ENCODE results near the gene LRFN5.
"Not testable (repeated sequence)": the region's sequence is repeated elsewhere in the genome, so short reads cannot be mapped to it uniquely, and the experiment has no call there.

The LRFN5 gene

DNA sequence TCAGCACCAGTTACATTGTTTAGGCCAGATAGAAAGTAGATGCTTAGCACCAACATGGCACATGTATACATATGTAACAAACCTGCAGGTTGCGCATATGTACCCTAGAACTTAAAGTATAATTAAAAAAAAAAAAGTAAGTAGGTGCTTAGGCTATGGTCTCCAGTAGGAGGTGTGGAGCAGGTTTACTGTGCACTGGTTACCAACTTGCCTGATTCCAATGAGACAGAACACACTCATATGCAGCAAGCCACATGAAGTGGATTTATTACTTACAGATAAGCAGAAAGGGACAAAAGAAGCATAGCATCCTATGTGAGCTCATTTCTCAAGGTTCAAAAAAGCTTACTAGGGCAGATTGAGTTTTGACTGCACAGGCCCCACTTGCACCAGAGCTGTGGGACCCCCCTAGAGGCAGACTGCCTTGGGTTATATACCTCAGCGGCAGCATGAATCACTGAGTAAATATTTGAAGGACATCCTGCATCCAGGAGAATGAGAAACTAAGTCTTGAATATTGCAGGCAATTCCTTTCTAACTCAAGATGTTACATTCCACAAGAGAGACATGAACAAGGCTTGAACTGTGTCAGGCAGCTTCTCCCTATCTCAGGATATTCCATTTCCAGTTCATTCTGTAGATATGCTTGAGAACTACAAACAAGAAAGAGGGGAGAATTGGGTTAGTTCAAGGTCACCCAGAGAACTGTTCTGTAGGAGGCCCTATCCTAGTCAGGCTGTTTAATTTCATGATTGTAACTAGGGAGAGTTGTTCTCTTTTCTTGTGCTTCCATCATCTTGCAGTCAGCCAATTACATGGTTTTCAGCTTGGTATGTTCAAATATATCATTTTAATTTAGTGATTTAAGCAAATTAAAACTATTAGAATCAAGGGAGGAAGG lies 30.1 kb downstream of the LRFN5 start:
- no peak for DNase-seq (ENCODE audit: low read depth in 2 of 2)

DNA sequence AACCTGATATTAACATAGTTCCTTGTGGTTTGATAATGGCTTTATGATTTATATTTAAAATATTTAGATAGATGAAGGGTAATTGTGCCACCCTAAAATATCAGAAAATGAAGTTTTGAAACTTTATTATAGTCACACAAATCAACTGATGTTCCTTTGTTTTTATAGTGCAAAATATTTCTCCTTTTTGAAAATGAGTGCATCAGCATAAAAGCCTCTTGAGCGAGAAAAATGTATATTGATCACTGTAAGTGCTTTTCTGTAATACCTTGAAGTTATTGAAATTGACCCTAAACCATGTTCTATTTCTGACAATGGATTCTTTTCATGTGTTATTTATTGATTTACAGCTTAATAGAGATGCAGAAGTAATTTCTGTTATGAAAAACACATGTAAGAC lies 35.0 kb downstream of the LRFN5 start:
- DNase-seq (ENCODE audit: low read depth in 2 of 2): no peak

DNA sequence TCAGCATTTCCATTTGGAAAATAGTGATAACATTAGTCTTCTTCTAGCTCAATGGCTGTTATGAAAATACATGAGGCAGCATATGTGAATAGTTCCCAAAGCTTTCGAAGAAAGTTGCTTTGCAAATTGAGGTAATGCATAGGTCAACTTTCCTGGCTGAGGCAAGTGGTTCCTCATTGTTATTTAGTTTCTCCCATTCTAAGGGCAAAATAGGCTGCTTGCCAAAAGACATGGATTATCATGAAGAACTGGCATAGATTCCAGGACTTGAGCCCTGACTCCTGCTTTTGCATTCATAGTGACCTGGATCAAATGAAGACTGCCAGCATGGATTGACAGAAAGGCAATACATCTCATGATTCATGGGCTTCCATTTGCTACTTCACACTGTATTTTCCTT lies 35.7 kb downstream of the LRFN5 start:
- no peak for DNase-seq (ENCODE audit: low read depth in 2 of 2)

DNA sequence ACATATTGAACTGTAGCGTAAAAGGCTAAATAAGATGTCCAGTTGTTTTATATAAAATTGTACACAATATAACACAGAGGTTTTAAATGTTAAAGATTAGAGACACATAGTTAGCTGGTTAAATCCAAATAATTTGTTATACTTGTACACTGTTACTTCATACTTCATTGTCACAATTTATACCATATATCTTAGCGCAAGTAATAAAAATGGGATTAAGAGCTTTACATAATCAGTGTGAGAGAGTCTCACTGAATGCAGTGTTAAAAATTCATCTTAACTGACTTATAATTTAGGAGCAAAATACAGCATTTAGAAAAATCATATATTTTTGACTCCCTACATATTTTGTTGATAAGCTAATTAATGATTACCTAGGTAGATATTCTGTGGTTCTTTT lies 36.1 kb downstream of the LRFN5 start:
- no peak for DNase-seq (ENCODE audit: low read depth in 2 of 2)

DNA sequence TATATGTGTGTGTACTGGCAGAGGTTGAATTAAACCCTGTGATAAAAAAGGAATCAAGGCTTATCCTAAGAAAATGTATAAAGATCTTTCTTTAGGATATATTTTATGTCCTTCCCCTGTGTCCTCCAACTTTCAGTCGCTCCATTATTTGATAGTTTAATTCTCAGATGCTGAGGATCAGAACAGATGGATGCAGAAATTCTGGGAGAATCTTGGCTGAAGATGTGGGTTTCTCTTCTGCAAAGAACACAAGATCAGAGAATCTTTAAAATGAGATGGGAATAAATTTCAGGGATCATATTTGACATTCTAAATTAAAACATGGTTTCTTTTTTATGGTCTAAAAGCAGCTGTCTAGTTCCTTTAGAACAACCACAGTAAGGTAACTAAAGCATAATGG lies 37.9 kb downstream of the LRFN5 start:
- DNase-seq (ENCODE audit: low read depth in 2 of 2): no peak

DNA sequence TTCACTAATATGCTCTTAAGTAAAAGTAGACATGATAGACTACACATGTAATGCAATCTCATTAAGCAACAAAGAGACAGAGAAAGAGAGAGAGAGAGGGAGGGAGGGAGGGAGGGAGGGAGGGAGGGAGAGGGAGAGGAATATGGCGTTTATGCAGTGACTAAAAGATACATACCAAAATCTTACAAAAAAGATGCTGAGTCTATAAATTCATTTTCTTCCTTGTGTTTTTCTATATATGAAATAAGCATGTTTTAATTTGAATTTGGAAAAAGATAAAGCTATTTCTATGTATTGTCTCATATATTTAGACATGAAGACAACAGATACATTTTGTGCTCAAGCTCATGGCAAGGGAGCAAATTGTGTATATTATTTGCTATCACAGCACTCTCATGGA lies 44.1 kb downstream of the LRFN5 start:
- no peak for DNase-seq (ENCODE audit: low read depth in 2 of 2)

DNA sequence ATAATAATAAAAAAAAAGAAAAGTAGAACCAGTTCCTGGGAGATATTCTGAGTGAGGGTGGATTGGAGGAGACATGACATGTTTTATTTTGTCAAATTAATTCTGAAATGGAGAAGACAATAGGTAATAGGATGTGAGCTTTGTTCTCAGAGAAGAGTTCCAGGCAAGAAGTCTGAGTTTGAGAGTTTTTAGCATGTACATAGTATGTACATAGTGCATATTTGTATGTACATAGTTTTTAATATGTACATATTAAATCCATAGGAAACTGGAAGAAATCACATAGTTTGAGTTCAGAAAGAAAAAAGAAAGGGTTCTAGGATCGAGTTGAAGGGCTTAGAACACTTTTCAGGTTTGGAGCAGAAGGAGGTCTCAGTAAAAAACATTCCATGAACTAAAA lies 47.5 kb downstream of the LRFN5 start:
- no peak for DNase-seq (ENCODE audit: low read depth in 2 of 2)

DNA sequence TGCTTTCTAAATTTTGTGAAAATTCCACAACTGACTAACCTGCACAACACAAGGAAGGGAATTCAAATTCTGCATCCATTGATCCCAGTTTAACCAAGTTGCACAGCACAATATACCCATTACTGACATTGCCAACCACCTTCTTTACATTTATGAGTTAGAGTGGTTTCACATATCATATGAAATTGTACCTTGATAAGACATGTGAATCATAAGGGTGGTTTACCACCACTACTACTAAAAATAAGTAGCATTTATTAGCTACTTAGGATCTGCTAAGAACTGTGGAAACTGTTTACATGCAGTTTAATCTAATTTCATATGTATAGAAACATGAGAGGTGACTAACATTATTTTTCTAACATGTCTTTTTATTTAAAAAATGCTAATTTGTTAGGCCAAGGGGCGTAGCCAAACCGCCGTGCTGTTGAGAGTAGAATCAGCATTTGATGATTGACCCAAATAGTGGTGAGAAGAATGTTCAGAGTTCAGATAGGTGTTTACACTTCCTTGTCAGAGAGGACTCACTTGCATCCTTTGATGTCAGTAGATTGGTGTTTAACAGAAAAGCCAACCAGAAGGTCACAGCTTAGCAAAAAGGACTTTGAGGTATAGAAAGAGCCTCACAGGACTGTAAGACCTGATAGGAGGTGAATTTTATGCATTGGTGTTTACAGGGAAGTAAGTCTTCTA lies 56.2 kb downstream of the LRFN5 start:
- DNase-seq (ENCODE audit: low read depth in 2 of 2): no peak

DNA sequence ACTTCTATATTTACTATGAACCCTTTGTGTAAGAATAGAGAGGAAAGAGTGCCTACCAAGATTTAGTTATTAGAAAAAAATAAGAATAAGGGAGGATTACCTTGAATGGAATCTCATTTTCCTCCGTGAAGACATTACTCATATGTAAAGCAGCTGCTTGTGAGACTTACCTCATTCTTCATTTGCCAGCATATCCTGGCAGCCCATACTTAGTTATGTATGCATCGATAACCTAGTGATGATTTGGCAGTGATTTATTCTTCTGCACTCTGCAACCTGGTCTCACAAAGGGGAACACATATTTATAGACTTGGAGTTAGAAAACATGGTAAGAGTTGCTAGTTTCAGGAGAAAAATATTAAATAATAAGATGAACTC lies 56.8 kb downstream of the LRFN5 start:
- DNase-seq (ENCODE audit: low read depth in 2 of 2): no peak

DNA sequence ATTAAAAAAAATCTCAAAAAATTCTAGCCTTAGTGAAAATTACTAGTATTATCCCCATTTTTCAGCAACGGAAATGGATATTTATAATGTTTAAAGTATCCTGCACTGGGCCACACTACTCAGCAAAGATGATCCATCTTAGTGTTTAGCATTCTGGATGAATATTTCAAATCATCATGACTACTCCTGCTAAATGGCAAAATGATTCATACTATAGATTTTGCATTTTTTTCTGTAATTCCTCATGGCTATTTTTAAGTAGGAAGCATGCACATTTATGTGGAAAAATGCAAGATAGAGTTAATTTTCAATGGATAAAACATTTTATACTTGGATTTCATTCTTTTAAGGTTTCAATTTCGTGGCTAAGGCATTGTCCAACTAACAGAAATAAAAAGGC lies 59.6 kb downstream of the LRFN5 start:
- no peak for DNase-seq (ENCODE audit: low read depth in 2 of 2)

DNA sequence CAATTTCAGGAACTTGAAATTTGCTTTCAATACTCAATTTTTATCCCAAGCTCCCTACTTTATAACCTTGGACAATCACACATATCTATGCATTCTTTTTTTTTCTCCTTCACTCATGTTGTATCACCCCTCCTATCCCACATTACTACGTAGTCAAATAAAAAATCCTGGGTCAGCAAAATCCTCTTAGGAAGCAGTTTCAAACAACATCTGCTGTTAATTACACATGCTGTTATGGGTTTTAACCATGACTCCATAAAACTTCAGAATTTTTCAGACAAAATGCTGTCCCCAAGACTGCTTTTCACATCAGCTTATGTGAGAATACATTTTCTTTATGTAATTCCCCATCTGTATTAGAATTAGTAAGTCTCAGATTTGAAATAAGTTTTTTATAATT lies 61.7 kb downstream of the LRFN5 start:
- no peak for DNase-seq (ENCODE audit: low read depth in 2 of 2)

DNA sequence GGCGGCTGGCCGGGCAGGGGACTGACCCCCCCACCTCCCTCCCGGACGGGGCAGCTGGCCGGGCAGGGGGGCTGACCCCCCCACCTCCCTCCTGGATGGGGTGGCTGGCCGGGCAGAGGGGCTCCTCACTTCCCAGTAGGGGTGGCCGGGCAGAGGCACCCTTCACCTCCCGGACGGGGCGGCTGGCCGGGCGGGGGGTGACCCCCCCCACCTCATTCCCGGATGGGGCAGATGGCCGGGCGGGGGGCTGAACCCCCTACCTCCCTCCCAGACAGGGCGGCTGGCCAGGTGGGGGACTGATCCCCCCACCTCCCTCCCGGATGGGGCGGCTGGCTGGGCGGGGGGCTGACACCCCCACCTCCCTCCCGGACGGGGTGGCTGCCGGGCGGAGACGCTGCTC lies 66.9 kb downstream of the LRFN5 start:
- not testable (repeated sequence) for DNase-seq (ENCODE audit: low read depth in 2 of 2)

DNA sequence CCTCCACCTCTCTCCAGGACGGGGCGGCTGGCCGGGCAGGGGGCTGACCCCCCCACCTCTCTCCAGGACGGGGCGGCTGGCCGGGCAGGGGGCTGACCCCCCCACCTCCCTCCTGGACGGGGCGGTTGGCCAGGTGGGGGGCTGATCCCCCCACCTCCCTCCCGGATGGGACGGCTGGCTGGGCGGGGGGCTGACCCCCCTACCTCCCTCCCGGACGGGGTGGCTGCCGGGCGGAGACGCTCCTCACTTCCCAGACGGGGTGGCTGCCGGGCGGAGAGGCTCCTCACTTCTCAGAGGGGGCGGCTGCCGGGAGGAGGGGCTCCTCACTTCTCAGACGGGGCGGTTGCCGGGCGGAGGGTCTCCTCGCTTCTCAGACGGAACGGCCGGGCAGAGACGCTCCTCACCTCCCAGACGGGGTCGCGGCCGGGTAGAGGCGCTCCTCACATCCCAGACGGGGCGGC lies 67.9 kb downstream of the LRFN5 start:
- not testable (repeated sequence) for DNase-seq (ENCODE audit: low read depth in 2 of 2)

DNA sequence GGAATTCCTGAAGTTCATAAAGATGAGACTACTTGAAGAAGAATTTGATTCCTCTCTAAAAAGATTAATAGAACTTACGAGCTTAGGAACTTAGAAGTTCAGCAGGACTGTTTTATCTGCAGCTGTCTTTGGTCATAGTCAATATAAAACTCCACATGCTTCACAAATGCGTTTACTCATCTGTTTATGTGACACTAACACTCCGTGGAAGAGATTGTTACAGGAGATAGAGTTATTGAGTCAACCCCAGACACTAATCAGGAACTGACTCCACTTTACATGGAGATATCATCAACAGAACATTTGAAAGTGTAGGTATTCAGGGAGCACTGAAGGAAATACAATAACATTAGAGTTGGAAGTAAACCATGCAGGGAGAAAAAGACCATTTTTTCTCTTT lies 92.8 kb downstream of the LRFN5 start:
- DNase-seq (ENCODE audit: low read depth in 2 of 2): no peak

DNA sequence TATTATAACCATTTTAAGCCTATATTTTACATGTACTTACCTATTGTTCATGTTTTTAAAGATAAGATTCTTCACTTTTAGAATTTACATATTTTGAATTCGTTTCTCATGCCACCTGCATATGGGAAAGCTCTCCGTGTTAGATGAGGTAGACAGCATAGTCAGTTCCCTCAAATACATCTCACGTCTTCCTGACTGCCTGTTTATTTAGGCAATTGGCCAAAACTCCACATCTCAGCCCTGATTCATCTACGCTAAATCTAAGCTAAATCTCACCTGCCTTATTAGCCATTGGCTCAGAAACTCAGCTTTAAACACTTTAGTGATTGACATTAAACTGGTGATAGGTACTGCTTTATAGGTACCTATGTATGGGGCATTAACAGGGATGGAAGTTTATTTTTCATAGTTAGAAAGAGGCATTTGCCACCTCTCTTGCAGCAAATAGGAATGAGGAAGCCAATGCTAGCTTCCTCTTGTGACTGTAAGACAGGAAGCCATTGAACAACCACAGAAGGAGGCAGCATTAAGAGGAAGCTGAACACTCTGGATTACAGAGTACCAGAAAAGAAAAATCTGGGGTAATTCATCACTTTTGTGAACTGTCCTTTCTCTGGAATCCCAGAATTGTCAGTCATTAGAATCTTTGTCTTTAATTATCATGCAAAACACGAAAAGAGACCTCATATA lies 111.9 kb downstream of the LRFN5 start:
- no peak for DNase-seq (ENCODE audit: low read depth in 2 of 2)

DNA sequence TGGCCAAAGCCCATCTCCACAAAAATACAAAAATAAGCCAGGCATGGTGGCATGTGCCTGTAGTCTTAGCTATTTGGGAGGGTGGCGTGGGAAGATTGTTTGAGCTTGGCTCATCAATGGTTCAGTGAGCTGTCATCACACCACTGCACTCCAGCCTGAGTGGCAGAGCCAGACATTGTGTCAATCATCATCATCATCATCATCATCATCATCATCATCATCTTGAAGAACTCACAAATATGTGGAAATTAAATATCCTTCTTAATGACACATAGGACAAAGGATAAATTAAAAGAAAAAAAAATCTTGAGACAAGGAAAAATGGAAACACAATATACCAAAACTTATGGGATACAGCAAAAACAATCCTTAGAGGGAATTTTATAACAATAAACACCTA lies 132.5 kb downstream of the LRFN5 start:
- no peak for DNase-seq (ENCODE audit: low read depth in 2 of 2)

DNA sequence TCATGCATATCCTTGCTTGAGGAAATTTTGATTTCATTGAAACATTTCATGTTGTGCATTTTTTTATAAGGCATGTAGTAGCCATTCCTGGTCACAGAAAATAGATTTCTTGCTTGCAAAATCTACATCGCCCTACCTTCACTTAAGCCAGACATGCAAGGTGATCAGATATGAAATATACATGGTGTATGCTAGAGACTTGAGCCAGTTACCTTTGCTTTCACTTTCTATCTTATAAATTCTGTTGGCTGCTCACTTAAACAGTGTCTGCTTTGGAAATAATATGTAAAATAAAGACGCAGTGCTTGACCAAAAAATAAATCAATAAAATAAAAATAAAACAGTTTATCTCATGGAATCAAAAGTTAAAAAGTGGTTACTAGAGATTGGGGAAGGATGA lies 136.5 kb downstream of the LRFN5 start:
- DNase-seq (ENCODE audit: low read depth in 2 of 2): no peak

DNA sequence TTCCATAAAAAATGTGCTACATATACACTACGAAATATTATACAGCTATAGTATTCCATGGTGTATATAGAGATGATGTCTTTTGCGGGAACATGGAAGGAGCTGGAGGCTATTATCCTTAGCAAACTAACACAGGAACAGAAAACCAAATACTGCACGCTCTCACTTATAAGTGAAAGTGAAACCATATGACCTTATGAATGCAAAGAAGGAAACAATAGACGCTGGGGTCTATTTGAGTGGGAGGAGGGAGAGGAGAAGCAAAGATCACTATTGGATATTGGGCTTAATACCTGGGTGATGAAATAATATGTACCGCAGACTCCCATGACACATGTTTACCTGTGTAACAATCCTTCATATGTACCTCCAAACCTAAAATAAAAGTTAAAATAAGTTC lies 142.8 kb downstream of the LRFN5 start:
- DNase-seq (ENCODE audit: low read depth in 2 of 2): no peak

DNA sequence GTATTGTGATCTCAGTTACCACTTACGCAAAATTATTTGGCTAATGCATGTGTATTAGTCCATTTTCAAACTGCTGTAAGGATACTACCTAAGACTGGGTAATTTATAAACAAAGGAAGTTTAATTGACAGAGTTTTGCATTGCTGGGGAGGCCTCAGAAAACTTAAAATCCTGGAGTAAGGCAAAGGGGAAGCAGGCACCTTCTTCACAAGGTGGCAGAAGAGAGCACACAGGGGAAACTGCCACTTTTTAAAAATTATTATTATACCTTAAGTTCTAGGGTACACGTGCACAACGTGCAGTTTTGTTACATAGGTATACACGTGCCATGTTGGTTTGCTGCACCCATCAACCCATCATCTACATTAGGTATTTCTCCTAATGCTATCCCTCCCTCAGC lies 143.9 kb downstream of the LRFN5 start:
- DNase-seq (ENCODE audit: low read depth in 2 of 2): not testable (repeated sequence)

DNA sequence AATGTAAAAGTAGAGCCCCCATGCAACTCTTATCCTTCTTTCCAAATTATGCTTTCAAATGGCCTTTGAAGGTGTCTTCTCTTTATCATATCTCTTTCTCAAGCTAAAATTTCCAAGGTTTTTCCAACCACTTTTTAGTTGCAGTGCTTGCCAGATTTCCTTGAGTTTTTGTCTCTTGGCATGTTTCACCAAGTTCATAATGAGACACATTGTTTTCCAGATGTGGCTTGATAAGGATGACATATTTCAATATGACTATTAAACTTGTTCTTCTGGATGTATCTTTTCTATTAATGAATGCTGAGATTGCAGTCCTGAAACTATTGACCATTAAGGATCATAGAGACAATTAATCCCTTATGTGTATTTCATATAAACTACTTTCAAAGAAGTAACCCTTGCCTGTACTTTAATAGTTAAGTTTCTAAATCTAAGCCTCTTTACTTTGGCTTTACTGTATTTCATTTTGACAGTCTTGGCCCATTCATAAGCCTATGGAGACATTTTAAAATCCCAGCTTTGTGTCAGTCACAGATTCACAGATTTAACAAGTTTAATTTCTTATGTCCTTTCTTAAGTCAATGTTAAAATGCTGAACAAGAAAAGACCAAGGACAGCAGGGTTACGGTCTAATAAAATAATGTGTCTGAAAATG lies 151.5 kb downstream of the LRFN5 start:
- DNase-seq (ENCODE audit: low read depth in 2 of 2): no peak

DNA sequence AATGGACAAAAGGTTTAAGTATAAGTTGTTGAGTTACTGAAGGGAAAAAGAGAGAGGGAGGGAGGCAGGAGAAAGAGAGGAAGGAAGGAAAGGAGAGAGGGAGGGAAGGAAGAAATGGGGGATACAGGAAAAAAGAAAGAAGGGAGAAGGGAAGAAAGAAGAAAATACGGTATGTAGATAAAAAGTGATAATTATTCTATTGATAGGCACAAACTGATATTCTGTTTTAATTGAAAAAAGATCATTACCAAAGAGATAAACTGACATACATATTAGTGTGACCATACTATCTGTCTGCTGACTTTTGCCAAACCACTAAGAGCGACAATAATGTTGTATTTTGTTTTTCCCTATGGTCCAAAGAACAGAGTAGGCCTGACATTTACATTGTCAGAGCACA lies 154.5 kb downstream of the LRFN5 start:
- no peak for DNase-seq (ENCODE audit: low read depth in 2 of 2)

DNA sequence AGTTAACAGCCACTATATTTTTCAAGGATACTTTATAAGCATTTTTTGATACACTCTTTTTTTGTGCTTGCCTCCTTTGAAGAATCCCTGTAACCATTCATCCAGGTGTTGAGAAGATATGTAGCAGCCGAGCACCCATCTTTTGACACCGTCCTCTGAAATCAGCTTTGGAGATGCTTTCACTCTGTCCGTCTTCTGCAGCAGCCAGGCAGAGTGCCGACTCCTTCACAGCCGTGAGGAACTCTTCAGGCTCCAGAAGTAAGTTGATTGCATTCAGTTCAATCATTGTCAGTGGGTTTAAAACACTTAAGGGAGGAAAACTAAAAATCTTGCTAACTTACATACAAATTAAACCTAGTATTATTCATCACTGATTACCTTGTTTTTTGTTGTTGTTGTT lies 160.1 kb downstream of the LRFN5 start:
- no peak for DNase-seq (ENCODE audit: low read depth in 2 of 2)
